HepG2 (cell line): Measurements from ENCODE around the gene NTRK2. TPM values are rescaled to one million over a fixed set of nuclear protein-coding genes. Genes with fewer than 3 reads are reported as not detected.

Experiments
- ATAC-seq: fragments of 200-7000 bp; cut with Tn5 transposase; 3 replicates; pipeline ENCODE4 v1.9.1; 2020; ENCODE audit warnings: mild to moderate bottlenecking, moderate library complexity
- BruUV-seq: library from RNA; stranded (reverse); fragments of 400-500 nt; replicated peaks from 2 replicates; lab custom pipeline; 2021; lab: Mats Ljungman, UMichigan
- CTCF ChIA-PET: fragments of 300-600 bp; formaldehyde crosslinking; extraction: SDS; loops from one replicate; lab custom pipeline; 2021; ENCODE audit warnings: low total read pairs, inconsistent platforms, low intra/inter-chr PET ratio; lab: Yijun Ruan, JAX
- POLR2A ChIA-PET: fragments of 350-600 bp; sonication (Branson Sonifier 250); formaldehyde crosslinking; loops from one replicate; lab custom pipeline; 2020; ENCODE audit warnings: antibody characterized with exemption, inconsistent platforms; lab: Yijun Ruan, JAX
- DNase-seq: peaks from one replicate; pipeline ENCODE4 v3.0.0-alpha.2; 2015; ENCODE audit warnings: low spot score
- FAIRE-seq: peaks from 3 replicates; lab custom pipeline; 2011; peaks lifted over from hg19 to GRCh38; lab: Jason Lieb, UNC
- H2AFZ ChIP-seq: one replicate; pipeline ENCODE4 v1.6.1; 2011; ENCODE audit warnings: low read length, inconsistent platforms
- H3K27ac ChIP-seq: fragments of 300-600 bp; 3 replicates; pipeline ENCODE4 v1.8.0; 2011; ENCODE audit warnings: mixed run types, mild to moderate bottlenecking, mixed read lengths, low read length, inconsistent platforms; ENCODE audit not compliant: insufficient read depth; ENCODE audit errors: extremely low read length
- H3K27me3 ChIP-seq, 2 experiments: fragments of 200-600 bp in 1 of 2; 2 replicates in 1 of 2; 3 replicates in 1 of 2; pipeline versions ENCODE4 v1.6.0 to v1.8.0; 2011; ENCODE audit warnings: low read length in 2 of 2, mild to moderate bottlenecking in 2 of 2, moderate library complexity in 2 of 2, inconsistent platforms in 1 of 2; ENCODE audit not compliant: insufficient read depth in 2 of 2, control insufficient read depth in 1 of 2
- H3K36me3 ChIP-seq, 2 experiments: fragments of 200-600 bp in 1 of 2; replicated peaks in 1 of 2; 2 replicates in 1 of 2; 3 replicates in 1 of 2; pipeline versions ENCODE4 v1.5.1 to v1.8.0; 2011; ENCODE audit warnings: low read length in 2 of 2, inconsistent platforms in 1 of 2; ENCODE audit not compliant: insufficient read depth in 2 of 2, control insufficient read depth in 1 of 2
- H3K4me1 ChIP-seq: 2 replicates; pipeline ENCODE4 v1.5.1; 2012; ENCODE audit warnings: low read length, inconsistent platforms; ENCODE audit not compliant: insufficient read depth
- H3K4me2 ChIP-seq: 2 replicates; pipeline ENCODE4 v1.6.0; 2011; ENCODE audit warnings: low read depth, low read length, inconsistent platforms
- H3K4me3 ChIP-seq, 3 experiments: fragments of 200-600 bp in 1 of 3; sonication (generic), shearing (Covaris generic) in 1 of 3; replicated peaks in 1 of 3; 2 replicates each; pipeline ENCODE4 v1.5.1; 2011 to 2016; ENCODE audit warnings: low read length in 3 of 3, inconsistent platforms in 2 of 3, low read depth in 2 of 3, mild to moderate bottlenecking in 2 of 3, control low read depth in 1 of 3, mixed read lengths in 1 of 3; ENCODE audit not compliant: insufficient read depth in 1 of 3
- H3K79me2 ChIP-seq: one replicate; pipeline ENCODE4 v1.6.1; 2011; ENCODE audit warnings: low read length, inconsistent platforms; ENCODE audit not compliant: insufficient read depth
- H3K9ac ChIP-seq: 2 replicates; pipeline ENCODE4 v1.6.0; 2011; ENCODE audit warnings: mild to moderate bottlenecking, low read depth, low read length, inconsistent platforms; ENCODE audit not compliant: insufficient read depth
- H3K9me3 ChIP-seq: 2 replicates; pipeline ENCODE4 v1.5.1; 2012; ENCODE audit warnings: mild to moderate bottlenecking, low read length
- H4K20me1 ChIP-seq: 2 replicates; pipeline ENCODE4 v1.6.0; 2011; ENCODE audit warnings: inconsistent platforms, mild to moderate bottlenecking, low read length, moderate library complexity; ENCODE audit not compliant: insufficient read depth
- ATM ChIP-seq: fragments of 450-650 bp; IDR thresholded peaks from 2 replicates; pipeline ENCODE4 v1.7.1; 2017; ENCODE audit warnings: mild to moderate bottlenecking, borderline replicate concordance
- DMAP1 ChIP-seq: IDR thresholded peaks from 2 replicates; pipeline ENCODE4 v1.6.1; 2016
- ELK4 ChIP-seq: sonication (generic); formaldehyde crosslinking; IDR thresholded peaks from 2 replicates; pipeline ENCODE4 v1.9.0; 2021; ENCODE audit warnings: missing genetic modification reagents, borderline replicate concordance
- FOXA3 ChIP-seq: IDR thresholded peaks from 2 replicates; pipeline ENCODE4 v1.6.1; 2016; ENCODE audit warnings: missing genetic modification reagents, missing compliant biosample characterization
- GABPA ChIP-seq, 2 experiments: IDR thresholded peaks; 2 replicates each; pipeline ENCODE4 v1.6.1; 2011 to 2016; ENCODE audit warnings: low read depth in 2 of 2, low read length in 1 of 2, missing biosample characterization in 1 of 2, missing genetic modification characterization in 1 of 2
- HDAC2 ChIP-seq: sonication (generic); formaldehyde crosslinking; IDR thresholded peaks from 2 replicates; pipeline ENCODE4 v1.4.0; 2020; ENCODE audit warnings: missing genetic modification reagents
- SKI ChIP-seq: fragments of 450-650 bp; IDR thresholded peaks from one replicate; pipeline ENCODE4 v1.6.1; 2018; ENCODE audit warnings: mild to moderate bottlenecking; ENCODE audit not compliant: partially characterized antibody
- TARDBP ChIP-seq: sonication (generic); formaldehyde crosslinking; IDR thresholded peaks from 2 replicates; pipeline ENCODE4 v1.8.0; 2022; ENCODE audit warnings: mild to moderate bottlenecking, missing genetic modification reagents
- ZNF230 ChIP-seq: sonication (generic); formaldehyde crosslinking; IDR thresholded peaks from 2 replicates; pipeline ENCODE4 v1.4.0; 2020; ENCODE audit warnings: mild to moderate bottlenecking, missing genetic modification reagents
- ZNF550 ChIP-seq: sonication (generic); formaldehyde crosslinking; IDR thresholded peaks from 2 replicates; pipeline ENCODE4 v1.4.0; 2020; ENCODE audit warnings: mild to moderate bottlenecking, missing genetic modification reagents, borderline replicate concordance
- WGBS: methylation state at CpG from one replicate; pipeline ENCODE4 v1.1.6; 2017; ENCODE audit warnings: low lambda C conversion rate; 5-methylcytosine and 5-hydroxymethylcytosine counted together
- in situ Hi-C: cut with HindIII; loops from 2 replicates; pipeline ENCODE4 v1.10.0; 2017; ENCODE audit warnings: low pct_unique_long_range_greater_than_20kb; ENCODE audit not compliant: extremely low pct_ligation_motif_present
- intact Hi-C: fragments of 100-400 bp; cut with micrococcal nuclease; formaldehyde crosslinking; loops from one replicate; pipeline ENCODE4 v1.10.0; 2022; ENCODE audit not compliant: unreplicated experiment
- polyA plus RNA-seq, 8 experiments: library from polyadenylated mRNA; depleted of rRNA in 3 of 8; stranded (reverse) in 7 of 8; unstranded in 1 of 8; fragments of >200 nt; fragmentation: Illumina TruSeq in 4 of 8; extraction: Trizol in 4 of 8; gene quantifications; 2 replicates each; pipeline versions ENCODE4 v1.2.1 to v1.2.3, GENCODE V29; 2011 to 2016; ENCODE audit warnings: low read depth in 4 of 8, missing spikeins in 1 of 8, mixed read lengths in 1 of 8; ENCODE audit not compliant: insufficient read depth in 1 of 8
- total RNA-seq, 5 experiments: library from RNA; depleted of rRNA; stranded (reverse); fragments of >200 nt; fragmentation: Illumina TruSeq; extraction: Trizol; gene quantifications; 2 replicates each; pipeline ENCODE4 v1.2.3, GENCODE V29; 2016; ENCODE audit warnings: low read depth in 1 of 5

The NTRK2 gene
- total and polyA plus RNA-seq, 2 of the 13 experiments (the other 11 are each of a cell fraction or from before 2014, with no cell fraction given) = not detected

GRCh38 chr9:84919440-84919839, 249.9 kb downstream of the NTRK2 start:
- no peak overlapping the region for H2AFZ ChIP-seq
- no peaks in the 10 kb centered on the region for H3K27me3 ChIP-seq
- POLR2A ChIA-PET = no interaction called here
- intact Hi-C loops = no loop called here
- TF ChIP-seq SKI = no peak
- no peak for TF ChIP-seq FOXA3 (CRISPR knock-in tag)
- TF ChIP-seq HDAC2 (CRISPR knock-in tag) = no peak
- no peak for TF ChIP-seq ELK4 (CRISPR knock-in tag)
- TF ChIP-seq ZNF230 (CRISPR knock-in tag) = no peak
- TF ChIP-seq TARDBP (CRISPR knock-in tag) = no peak
- no peak for TF ChIP-seq GABPA (IDR thresholded peaks at IDR 0.05; ENCODE audit: low read depth, low read length)
- no peak for TF ChIP-seq GABPA (CRISPR knock-in tag; IDR thresholded peaks at IDR 0.05; ENCODE audit: low read depth)
- TF ChIP-seq ZNF550 (CRISPR knock-in tag) = no peak
- TF ChIP-seq ATM = no peak
- no peak for TF ChIP-seq DMAP1
- TF ChIP-seq, all 625 proteins: peak for 0
- no TSS peak for BruUV-seq
- Histone ChIP-seq H3K9ac (no peak overlapping the region), H3K4me3 (no peak overlapping the region), H3K4me1 (no peaks in the 10 kb centered on the region), H3K27ac (no peak overlapping the region), H4K20me1 (no peaks in the 10 kb centered on the region), H3K79me2 (no peaks in the 10 kb centered on the region), H3K36me3 (no peaks in the 10 kb centered on the region), H3K9me3 (no peaks in the 10 kb centered on the region), H3K4me2 (no peak overlapping the region)
- CTCF ChIA-PET = no interaction called here
- 31% methylated on average over 3 of the region's 3 CpGs for WGBS
- FAIRE-seq (no peak), ATAC-seq (no peak), DNase-seq (no peak)
- in situ Hi-C loops = no loop called here
